Stimulated activated naive CD8-positive, alpha-beta T cell treated with anti-CD3 and anti-CD28 coated beads, Interleukin-15, Interleukin-2, amounts not matched to agents 100 ng/mL and 50 ng/mL, for 24 hours (primary cell): ENCODE measurements around the gene RSPH3.

Experiments
- H3K27ac Mint-ChIP-seq: one replicate; pipeline ENCODE4 v1.8.0; 2021; ENCODE audit warnings: mild to moderate bottlenecking, mixed read lengths
- H3K27me3 Mint-ChIP-seq: one replicate; pipeline ENCODE4 v1.8.0; 2021; ENCODE audit warnings: mixed read lengths
- H3K36me3 Mint-ChIP-seq: one replicate; pipeline ENCODE4 v1.8.0; 2021; ENCODE audit warnings: low read depth, mixed read lengths
- H3K4me1 Mint-ChIP-seq: one replicate; pipeline ENCODE4 v1.8.0; 2021; ENCODE audit warnings: low read depth, mixed read lengths
- H3K4me3 Mint-ChIP-seq: one replicate; pipeline ENCODE4 v1.8.0; 2021; ENCODE audit warnings: mild to moderate bottlenecking, mixed read lengths
- H3K9me3 Mint-ChIP-seq: one replicate; pipeline ENCODE4 v1.8.0; 2021; ENCODE audit warnings: mixed read lengths

The RSPH3 gene

DNA sequence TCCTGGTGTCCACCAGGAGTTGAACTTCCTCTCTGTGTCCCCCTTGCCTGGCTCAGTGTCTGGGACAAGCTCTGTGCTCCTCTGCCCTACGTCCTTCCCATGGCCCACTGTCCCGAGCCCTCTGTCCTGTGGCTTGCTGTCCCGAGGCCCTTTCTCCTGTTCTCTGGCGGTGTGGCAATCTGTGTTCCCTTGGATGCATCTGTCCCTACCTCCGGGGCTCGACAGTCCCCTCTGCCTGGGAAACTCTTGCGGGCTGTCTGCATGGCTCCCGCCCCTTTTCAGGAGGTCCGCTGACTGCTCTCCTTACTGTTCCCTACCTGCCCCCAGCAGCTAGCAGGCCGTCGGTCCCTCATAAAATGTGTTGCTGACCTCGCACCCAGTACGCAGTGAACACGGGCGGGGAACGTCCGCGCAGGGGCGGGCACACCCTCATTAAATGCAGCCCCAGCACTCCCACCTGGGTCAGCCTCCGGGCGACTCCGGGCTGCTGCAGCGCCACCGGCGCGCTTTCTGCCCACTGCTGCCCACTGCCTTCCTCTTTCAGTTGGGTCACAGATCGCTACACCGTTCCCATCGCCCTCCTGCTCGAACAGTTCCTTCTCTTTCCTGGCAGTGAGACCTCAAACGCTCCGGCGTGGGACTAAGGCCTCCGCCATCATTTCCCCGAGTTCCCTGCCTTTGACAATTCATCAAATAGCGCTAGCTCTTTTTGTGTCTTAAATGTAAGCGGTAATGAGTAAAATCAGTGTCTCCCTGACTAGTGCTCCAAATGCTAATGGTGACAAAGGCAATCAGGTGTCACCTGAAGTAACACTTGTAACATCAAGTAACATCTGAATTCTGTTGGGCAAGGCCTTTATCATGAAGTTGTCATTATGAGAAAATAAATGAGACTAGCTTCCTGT lies 60.5 kb downstream of the RSPH3 start:
- Mint-ChIP-seq H3K4me3 (peak overlapping the region; percentile 65), H3K36me3 (no peaks in the 10 kb centered on the region), H3K4me1 (peaks cover 20% of the 10 kb centered on the region), H3K27ac (no peak overlapping the region), H3K9me3 (peaks cover 8% of the 10 kb centered on the region), H3K27me3 (peaks cover 14% of the 10 kb centered on the region)

DNA sequence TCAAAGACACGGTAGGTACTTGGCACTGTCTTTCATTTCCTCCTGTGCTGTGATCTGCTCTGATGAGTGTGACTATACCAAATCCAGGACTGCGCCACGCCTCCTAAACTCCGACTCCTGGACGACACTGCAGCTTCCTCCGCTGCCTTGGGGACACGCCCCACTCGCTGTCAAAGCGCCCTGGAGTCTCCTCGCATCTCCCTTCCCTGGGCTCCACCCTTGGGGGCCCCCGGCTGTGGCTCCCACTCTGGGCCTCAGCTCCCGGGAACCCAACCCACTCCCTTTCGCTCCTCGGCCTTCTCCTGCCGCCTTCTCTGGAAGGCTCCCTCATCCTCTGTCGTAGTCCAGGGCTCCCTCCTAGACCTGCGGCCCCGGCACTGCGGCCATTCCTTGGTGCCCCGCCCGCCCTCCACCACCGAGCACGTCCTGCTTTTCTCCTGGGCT lies 61.2 kb downstream of the RSPH3 start:
- H3K27me3 Mint-ChIP-seq = peaks cover 14% of the 10 kb centered on the region
- no peaks in the 10 kb centered on the region for H3K36me3 Mint-ChIP-seq
- H3K27ac Mint-ChIP-seq = no peak overlapping the region
- H3K4me3 Mint-ChIP-seq = peak overlapping the region; percentile 65
- peaks cover 8% of the 10 kb centered on the region for H3K9me3 Mint-ChIP-seq
- H3K4me1 Mint-ChIP-seq = peaks cover 20% of the 10 kb centered on the region

- no peak overlapping the region for H3K4me3 Mint-ChIP-seq
- H3K27ac Mint-ChIP-seq = no peak overlapping the region
- peaks cover 14% of the 10 kb centered on the region for H3K27me3 Mint-ChIP-seq
- H3K9me3 Mint-ChIP-seq = peaks cover 8% of the 10 kb centered on the region
- H3K4me1 Mint-ChIP-seq = peaks cover 20% of the 10 kb centered on the region
- no peaks in the 10 kb centered on the region for H3K36me3 Mint-ChIP-seq
Observed at GRCh38 chr6:158938220-158938619, 61.8 kb downstream of the RSPH3 start.

- peaks cover 11% of the 10 kb centered on the region for H3K4me1 Mint-ChIP-seq
- no peak overlapping the region for H3K27ac Mint-ChIP-seq
- no peak overlapping the region for H3K4me3 Mint-ChIP-seq
- no peaks in the 10 kb centered on the region for H3K36me3 Mint-ChIP-seq
- peaks cover 4% of the 10 kb centered on the region for H3K27me3 Mint-ChIP-seq
- no peaks in the 10 kb centered on the region for H3K9me3 Mint-ChIP-seq
Observed at GRCh38 chr6:158934157-158934556, 65.8 kb downstream of the RSPH3 start.

GRCh38 chr6:158933079-158933595 lies 66.9 kb downstream of the RSPH3 start:
- H3K4me3 Mint-ChIP-seq = no peak overlapping the region
- no peaks in the 10 kb centered on the region for H3K9me3 Mint-ChIP-seq
- no peak overlapping the region for H3K27ac Mint-ChIP-seq
- no peaks in the 10 kb centered on the region for H3K27me3 Mint-ChIP-seq
- H3K36me3 Mint-ChIP-seq = no peaks in the 10 kb centered on the region
- peaks cover 3% of the 10 kb centered on the region for H3K4me1 Mint-ChIP-seq

DNA sequence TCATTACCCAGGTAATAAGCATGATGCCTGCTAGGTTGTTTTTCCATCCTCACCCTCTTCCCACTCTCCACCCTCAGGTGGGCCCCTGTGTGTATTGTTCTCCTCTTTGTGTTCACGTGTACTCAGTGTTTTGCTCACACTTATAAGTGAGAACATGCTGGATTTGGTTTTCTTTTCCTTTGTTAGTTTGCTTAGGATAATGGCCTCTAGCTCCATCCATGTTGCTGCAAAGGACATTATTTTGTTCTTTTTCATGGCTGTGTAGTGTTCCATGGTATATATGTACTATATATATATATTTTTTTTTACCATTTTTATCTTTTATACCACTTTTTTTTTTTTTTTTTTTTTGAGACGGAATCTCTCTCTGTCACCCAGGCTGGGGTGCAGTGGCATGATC lies 71.9 kb downstream of the RSPH3 start:
- no peak overlapping the region for H3K4me3 Mint-ChIP-seq
- H3K27me3 Mint-ChIP-seq = no peaks in the 10 kb centered on the region
- H3K36me3 Mint-ChIP-seq = no peaks in the 10 kb centered on the region
- H3K4me1 Mint-ChIP-seq = no peaks in the 10 kb centered on the region
- no peaks in the 10 kb centered on the region for H3K9me3 Mint-ChIP-seq
- no peak overlapping the region for H3K27ac Mint-ChIP-seq

GRCh38 chr6:158926414-158926813 lies 73.6 kb downstream of the RSPH3 start:
- H3K4me3 Mint-ChIP-seq = no peak overlapping the region
- H3K4me1 Mint-ChIP-seq = no peaks in the 10 kb centered on the region
- H3K9me3 Mint-ChIP-seq = no peaks in the 10 kb centered on the region
- no peak overlapping the region for H3K27ac Mint-ChIP-seq
- H3K27me3 Mint-ChIP-seq = no peaks in the 10 kb centered on the region
- no peaks in the 10 kb centered on the region for H3K36me3 Mint-ChIP-seq

- H3K27ac Mint-ChIP-seq = no peak overlapping the region
- no peak overlapping the region for H3K4me3 Mint-ChIP-seq
- H3K4me1 Mint-ChIP-seq = no peaks in the 10 kb centered on the region
- H3K27me3 Mint-ChIP-seq = no peaks in the 10 kb centered on the region
- no peaks in the 10 kb centered on the region for H3K36me3 Mint-ChIP-seq
- H3K9me3 Mint-ChIP-seq = no peaks in the 10 kb centered on the region
Observed at GRCh38 chr6:158924499-158925455, 75.2 kb downstream of the RSPH3 start.

DNA sequence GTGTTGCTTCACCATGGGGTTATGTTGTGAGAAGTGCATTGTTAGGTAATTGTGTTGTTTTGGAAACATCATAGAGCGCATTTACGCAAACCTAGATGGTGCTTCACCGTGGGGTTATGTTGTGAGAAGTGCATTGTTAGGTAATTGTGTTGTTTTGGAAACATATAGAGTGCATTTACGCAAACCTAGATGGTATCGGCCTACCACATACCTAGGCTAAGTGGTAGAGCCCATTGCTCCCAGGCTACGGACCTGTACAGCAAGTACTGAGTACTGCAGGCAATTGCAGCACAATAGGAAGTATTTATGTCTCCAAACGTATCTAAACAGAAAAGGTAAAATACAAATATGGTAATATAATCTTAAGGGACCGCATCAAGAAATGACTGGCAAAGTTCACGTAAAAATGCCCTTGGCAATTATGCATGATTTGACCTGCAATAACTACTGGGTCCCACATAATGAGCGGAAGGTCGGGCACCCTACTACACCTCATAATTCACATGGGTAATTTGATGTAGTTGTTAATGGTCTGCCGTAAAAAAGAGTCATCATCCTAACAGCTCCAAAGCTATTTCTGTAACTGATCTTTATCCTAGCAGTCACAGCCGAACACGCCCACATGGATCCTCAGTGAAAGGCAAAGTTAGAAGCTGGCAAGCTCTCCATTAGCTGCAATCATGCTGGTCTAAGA lies 76.0 kb downstream of the RSPH3 start:
- Mint-ChIP-seq H3K36me3 (no peaks in the 10 kb centered on the region), H3K9me3 (no peaks in the 10 kb centered on the region), H3K4me3 (no peak overlapping the region), H3K27ac (no peak overlapping the region), H3K27me3 (no peaks in the 10 kb centered on the region), H3K4me1 (no peaks in the 10 kb centered on the region)
